Fibroblast of the conjunctiva (primary cell): ENCODE data around the gene IQCK.

Experiments used
- DNase-seq: peaks from one replicate; pipeline ENCODE4 v3.0.0-alpha.2; 2010; ENCODE audit warnings: low read depth

The IQCK gene

GRCh38 chr16:19837331-19837980 is 119.4 kb downstream of the IQCK start:
- no peak for DNase-seq

- DNase-seq = no peak
These were observed 120.1 kb downstream of the IQCK start for GRCh38 chr16:19837984-19838707.

GRCh38 chr16:19840524-19841110 is 122.5 kb downstream of the IQCK start:
- no peak for DNase-seq

GRCh38 chr16:19841184-19841583 is 123.1 kb downstream of the IQCK start:
- no peak for DNase-seq

GRCh38 chr16:19842426-19843157 is 124.5 kb downstream of the IQCK start:
- no peak for DNase-seq

GRCh38 chr16:19843371-19843770 is 125.3 kb downstream of the IQCK start:
- DNase-seq = no peak

- no peak for DNase-seq
These were observed 127.0 kb downstream of the IQCK start for GRCh38 chr16:19844945-19845641.

GRCh38 chr16:19846436-19846835 is 128.4 kb downstream of the IQCK start:
- DNase-seq = no peak

- DNase-seq = no peak
These were observed 130.7 kb downstream of the IQCK start for GRCh38 chr16:19848756-19849155.

- DNase-seq = no peak
These were observed 132.2 kb downstream of the IQCK start for GRCh38 chr16:19850131-19850817.

GRCh38 chr16:19851476-19851875 is 133.4 kb downstream of the IQCK start:
- DNase-seq = no peak

GRCh38 chr16:19853132-19853741 is 135.2 kb downstream of the IQCK start:
- no peak for DNase-seq

- no peak for DNase-seq
These were observed 135.9 kb downstream of the IQCK start for GRCh38 chr16:19853742-19854542.

GRCh38 chr16:19854543-19854876 is 136.4 kb downstream of the IQCK start:
- DNase-seq = no peak

GRCh38 chr16:19856120-19856519 is 138.0 kb downstream of the IQCK start:
- no peak for DNase-seq

GRCh38 chr16:19857593-19858339 is 139.7 kb downstream of the IQCK start:
- DNase-seq = no peak

- no peak for DNase-seq
These were observed 140.4 kb downstream of the IQCK start for GRCh38 chr16:19858340-19859018.

- DNase-seq = no peak
These were observed 141.1 kb downstream of the IQCK start for GRCh38 chr16:19859166-19859565.

GRCh38 chr16:19859603-19860002 is 141.5 kb downstream of the IQCK start:
- no peak for DNase-seq
